Small intestine (tissue), 7 donors: ENCODE results near the gene DGKH. TPM values are rescaled to one million over a fixed set of nuclear protein-coding genes. Genes with fewer than 3 reads are reported as not detected.

Source experiments
- DNase-seq, 2 donors: peaks; one replicate each; pipeline versions ENCODE4 v3.0.0 to v3.0.0-alpha.2; 2013
- FAIRE-seq: peaks from 2 replicates; lab custom pipeline; 2012; peaks lifted over from hg19 to GRCh38; lab: Jason Lieb, UNC
- H3K27ac ChIP-seq, 3 donors: one replicate each; pipeline ENCODE4 v1.5.1; 2013; ENCODE audit warnings: low read length in 2 of 3, mild to moderate bottlenecking in 2 of 3, control low read depth in 1 of 3, inconsistent platforms in 1 of 3, low read depth in 1 of 3, moderate library complexity in 1 of 3
- H3K27me3 ChIP-seq, 3 donors: one replicate each; pipeline ENCODE4 v1.6.1; 2013; ENCODE audit warnings: low read length in 3 of 3, inconsistent platforms in 1 of 3; ENCODE audit not compliant: control insufficient read depth in 3 of 3, insufficient read depth in 3 of 3
- H3K36me3 ChIP-seq, 3 donors: one replicate each; pipeline ENCODE4 v1.6.1; 2013; ENCODE audit warnings: low read length in 3 of 3, inconsistent platforms in 1 of 3, low read depth in 1 of 3, mild to moderate bottlenecking in 1 of 3, moderate library complexity in 1 of 3; ENCODE audit not compliant: control insufficient read depth in 3 of 3, insufficient read depth in 2 of 3
- H3K4me1 ChIP-seq, 3 donors: one replicate each; pipeline ENCODE4 v1.6.1; 2013; ENCODE audit warnings: low read length in 2 of 3, inconsistent platforms in 1 of 3, low read depth in 1 of 3, mild to moderate bottlenecking in 1 of 3, moderate library complexity in 1 of 3; ENCODE audit not compliant: control insufficient read depth in 3 of 3, insufficient read depth in 2 of 3
- H3K4me3 ChIP-seq, 3 donors: one replicate each; pipeline ENCODE4 v1.5.1; 2013; ENCODE audit warnings: low read length in 3 of 3, control low read depth in 1 of 3, inconsistent platforms in 1 of 3, low read depth in 1 of 3, mild to moderate bottlenecking in 1 of 3, moderate library complexity in 1 of 3
- H3K9me3 ChIP-seq, 2 donors: one replicate each; pipeline ENCODE4 v1.6.1; 2013; ENCODE audit warnings: low read depth in 1 of 2, low read length in 1 of 2; ENCODE audit not compliant: control insufficient read depth in 2 of 2, insufficient read depth in 1 of 2
- WGBS, 3 donors: extraction: QIAGEN DNeasy Blood & Tissue Kit; methylation state at CpG; one replicate each; pipeline ENCODE4 v1.1.7; 2013; 5-methylcytosine and 5-hydroxymethylcytosine counted together
- polyA plus RNA-seq, 4 donors: library from polyadenylated mRNA; stranded (reverse) in 3 of 4; unstranded in 1 of 4; fragments of 200-250 nt in 3 of 4; fragments of 120-200 nt in 1 of 4; gene quantifications; one replicate each; pipeline versions ENCODE4 v1.2.1 to v1.2.3, GENCODE V29; 2013
- donor health status: healthy with polysubstance abuse.
- donor health status: control.
- donor health status: control.
- donor health status: Bipolar disorder and iron deficiency.
- donor health status: healthy.

Gene DGKH
- polyA plus RNA-seq, 4 donors: 0.45 to 4.5 (median 2.0) TPM

DNA sequence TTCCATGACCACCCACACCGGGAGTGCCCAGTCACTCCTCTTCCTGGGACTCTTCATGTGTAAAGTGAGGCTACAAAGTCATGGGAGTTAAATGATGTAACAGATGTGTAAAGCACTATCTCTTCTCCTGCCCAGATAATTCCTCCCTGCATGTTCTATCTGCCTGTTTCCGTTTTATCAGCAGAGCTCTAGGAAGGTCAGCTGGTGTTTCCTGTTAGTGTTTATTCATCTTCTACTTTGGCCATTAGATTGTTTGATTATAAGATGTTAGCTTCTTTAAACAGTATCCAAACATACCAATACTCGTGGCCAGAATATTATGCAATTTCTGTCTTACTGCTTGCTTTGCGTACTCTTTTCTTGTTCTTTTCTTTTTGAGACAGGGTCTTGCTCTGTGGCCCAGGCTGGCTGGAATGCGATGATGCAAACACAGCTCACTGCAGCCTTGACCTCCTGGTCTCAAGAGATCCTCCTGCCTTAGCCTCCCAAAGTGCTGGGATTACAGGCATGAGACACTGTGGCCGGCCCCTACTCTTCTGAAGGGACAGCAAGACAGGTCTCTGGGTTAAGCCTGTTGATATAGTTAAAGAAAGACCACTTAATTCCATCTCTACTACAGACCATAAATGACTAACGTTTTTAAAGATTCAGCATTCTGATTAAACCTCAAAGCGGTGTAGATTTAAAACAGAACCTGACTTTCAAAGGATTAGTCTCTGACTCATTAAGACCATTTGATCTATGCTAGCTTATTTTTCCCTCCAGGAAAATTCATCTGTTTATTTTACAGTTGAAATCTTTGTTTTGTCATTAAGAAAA is 126.1 kb downstream of the DGKH start:
- Histone ChIP-seq H3K4me3 (no peak overlapping the region), H3K27ac (no peak overlapping the region), H3K4me1 (no peaks in the 10 kb centered on the region), H3K27me3 (no peaks in the 10 kb centered on the region), H3K9me3 (no peaks in the 10 kb centered on the region), H3K36me3 (peaks cover 2 to 5% (median 2%) of the 10 kb centered on the region in 3 donors)
- no peak for FAIRE-seq
- WGBS, 3 donors: 70 to 83% (median 82%) methylated on average over 8 of the region's 8 CpGs
- no peak for DNase-seq

DNA sequence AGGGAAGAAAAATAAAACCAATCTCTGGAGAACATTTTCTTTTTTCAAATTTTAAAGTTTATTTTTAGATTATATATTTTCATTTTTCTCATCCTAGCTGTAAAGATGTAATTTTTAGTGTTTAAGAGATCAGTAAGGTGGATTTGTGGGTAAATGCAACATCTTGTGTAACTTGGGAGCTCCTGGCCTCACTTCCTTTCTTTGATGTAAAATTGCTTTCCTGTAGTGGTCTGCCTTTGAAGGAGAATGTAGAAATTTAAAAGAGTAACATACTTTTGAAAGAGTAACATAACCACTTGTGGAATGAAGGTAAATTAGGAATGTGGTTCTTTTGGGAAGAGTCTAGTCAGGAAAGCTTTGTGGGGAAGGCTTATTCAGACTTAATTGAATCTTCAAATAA is 127.8 kb downstream of the DGKH start:
- Histone ChIP-seq H3K9me3 (no peaks in the 10 kb centered on the region), H3K4me1 (no peaks in the 10 kb centered on the region), H3K27me3 (no peaks in the 10 kb centered on the region), H3K4me3 (no peak overlapping the region), H3K36me3 (peaks cover 2 to 3% (median 2%) of the 10 kb centered on the region in 3 donors), H3K27ac (no peak overlapping the region)
- no peak for DNase-seq
- FAIRE-seq: no peak

DNA sequence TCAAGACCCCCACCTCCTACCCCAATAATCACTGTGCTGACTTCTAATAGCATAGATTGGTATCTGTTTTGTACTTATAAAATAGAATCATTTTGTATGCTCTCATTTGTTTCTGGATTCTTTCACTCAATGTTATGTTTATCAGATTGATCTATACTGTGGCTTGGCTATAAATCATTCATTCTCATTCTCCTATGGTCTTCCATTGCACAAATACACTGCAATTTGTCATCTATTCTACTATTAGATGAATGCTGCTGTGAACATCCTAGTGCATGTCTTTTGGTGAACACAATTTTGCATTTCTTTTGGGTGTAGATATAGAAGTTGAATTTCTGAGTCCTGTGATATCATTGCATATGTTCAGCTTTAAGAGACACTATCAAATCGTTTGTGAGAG is 128.7 kb downstream of the DGKH start:
- Histone ChIP-seq H3K27ac (no peak overlapping the region), H3K4me3 (no peak overlapping the region), H3K9me3 (no peaks in the 10 kb centered on the region), H3K36me3 (peaks cover 2 to 7% (median 2%) of the 10 kb centered on the region in 3 donors), H3K4me1 (no peaks in the 10 kb centered on the region), H3K27me3 (no peaks in the 10 kb centered on the region)
- 72 to 84% (median 73%) methylated on average over 1 of the region's 1 CpG for WGBS, 3 donors
- DNase-seq (no peak), FAIRE-seq (no peak)

DNA sequence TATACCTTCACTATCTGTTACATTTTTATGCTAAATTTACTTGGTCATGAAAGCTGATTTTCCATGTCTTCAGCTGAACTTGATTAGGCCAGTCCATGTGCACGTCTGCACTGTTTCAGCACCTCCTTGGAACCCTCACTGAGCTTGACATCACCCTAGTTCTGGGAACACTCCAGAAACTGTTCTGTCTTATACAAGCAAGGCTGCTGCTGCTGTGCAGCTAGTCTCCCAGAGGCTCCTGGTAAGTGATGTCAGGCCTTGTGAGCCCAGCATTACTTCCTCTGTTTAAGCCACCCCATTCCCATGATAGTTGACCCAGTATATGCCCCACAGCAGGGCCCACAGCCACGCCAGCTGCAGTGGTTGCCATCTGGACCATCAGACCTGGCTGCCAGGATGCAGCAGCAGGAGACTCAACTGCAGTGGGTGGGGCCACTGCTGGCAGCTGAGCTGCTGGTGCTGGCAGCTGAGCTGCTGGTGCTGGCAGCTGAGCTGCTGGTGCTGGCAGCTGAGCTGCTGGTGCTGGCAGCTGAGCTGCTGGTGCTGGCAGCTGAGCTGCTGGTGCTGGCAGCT is 133.0 kb downstream of the DGKH start:
- no peak overlapping the region for H3K4me3 ChIP-seq
- FAIRE-seq (no peak), DNase-seq (no peak)
- H3K27ac ChIP-seq: no peak overlapping the region
- 84 to 86% (median 85%) methylated on average over 2 of the region's 2 CpGs for WGBS, 3 donors
- H3K9me3 ChIP-seq: no peaks in the 10 kb centered on the region
- no peaks in the 10 kb centered on the region for H3K4me1 ChIP-seq
- no peaks in the 10 kb centered on the region for H3K27me3 ChIP-seq
- H3K36me3 ChIP-seq: peaks cover 0 to 6% (median 0%) of the 10 kb centered on the region in 3 donors

DNA sequence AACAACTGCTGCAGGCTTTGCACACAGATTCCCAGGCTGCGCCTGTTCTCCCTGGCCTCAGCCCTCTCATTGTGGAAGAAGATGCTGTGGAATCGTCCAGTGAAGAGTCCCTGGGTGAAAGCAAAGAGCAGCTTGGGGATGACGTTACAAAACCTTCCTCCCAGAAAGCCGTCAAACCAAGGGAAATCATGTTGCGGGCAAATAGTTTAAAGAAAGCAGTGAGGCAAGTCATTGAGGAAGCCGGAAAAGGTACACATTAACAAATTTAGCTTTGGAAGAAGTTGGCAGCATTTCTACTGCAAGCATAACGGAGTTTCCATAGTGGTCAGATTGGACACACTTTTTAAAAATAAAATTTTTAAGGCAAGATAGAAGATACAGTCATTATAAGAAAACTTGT is 140.6 kb downstream of the DGKH start:
- no peak overlapping the region for H3K4me3 ChIP-seq
- FAIRE-seq (no peak), DNase-seq (no peak)
- no peaks in the 10 kb centered on the region for H3K4me1 ChIP-seq
- no peaks in the 10 kb centered on the region for H3K27me3 ChIP-seq
- H3K27ac ChIP-seq: no peak overlapping the region
- WGBS, 3 donors: 87 to 90% (median 88%) methylated on average over 7 of the region's 7 CpGs
- H3K9me3 ChIP-seq: no peaks in the 10 kb centered on the region
- peaks cover 0 to 14% (median 4%) of the 10 kb centered on the region in 3 donors for H3K36me3 ChIP-seq

DNA sequence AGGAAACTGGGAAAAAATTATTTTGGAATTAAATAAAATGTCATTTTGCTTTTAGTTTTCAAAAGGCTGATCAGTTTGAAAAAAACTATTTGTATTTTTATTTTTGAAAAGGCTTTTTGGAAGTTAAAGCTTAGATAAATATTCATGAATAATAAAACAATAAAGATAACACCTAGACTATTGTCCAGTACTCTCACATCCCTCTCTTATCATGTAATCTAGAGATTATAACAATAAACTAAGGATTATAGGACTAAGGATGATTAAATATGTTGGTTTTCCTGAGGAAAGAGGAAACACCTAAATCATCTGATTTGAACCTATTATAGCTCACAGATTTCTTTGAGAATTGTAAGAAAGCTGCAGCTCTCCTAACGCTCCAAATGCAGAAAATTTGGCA is 142.1 kb downstream of the DGKH start:
- no peak for DNase-seq
- Histone ChIP-seq H3K4me3 (no peak overlapping the region), H3K27me3 (no peaks in the 10 kb centered on the region), H3K36me3 (peaks cover 2 to 18% (median 7%) of the 10 kb centered on the region in 3 donors), H3K27ac (no peak overlapping the region), H3K4me1 (no peaks in the 10 kb centered on the region), H3K9me3 (no peaks in the 10 kb centered on the region)
- WGBS, 3 donors: 84 to 94% (median 90%) methylated on average over 1 of the region's 1 CpG
- no peak for FAIRE-seq

DNA sequence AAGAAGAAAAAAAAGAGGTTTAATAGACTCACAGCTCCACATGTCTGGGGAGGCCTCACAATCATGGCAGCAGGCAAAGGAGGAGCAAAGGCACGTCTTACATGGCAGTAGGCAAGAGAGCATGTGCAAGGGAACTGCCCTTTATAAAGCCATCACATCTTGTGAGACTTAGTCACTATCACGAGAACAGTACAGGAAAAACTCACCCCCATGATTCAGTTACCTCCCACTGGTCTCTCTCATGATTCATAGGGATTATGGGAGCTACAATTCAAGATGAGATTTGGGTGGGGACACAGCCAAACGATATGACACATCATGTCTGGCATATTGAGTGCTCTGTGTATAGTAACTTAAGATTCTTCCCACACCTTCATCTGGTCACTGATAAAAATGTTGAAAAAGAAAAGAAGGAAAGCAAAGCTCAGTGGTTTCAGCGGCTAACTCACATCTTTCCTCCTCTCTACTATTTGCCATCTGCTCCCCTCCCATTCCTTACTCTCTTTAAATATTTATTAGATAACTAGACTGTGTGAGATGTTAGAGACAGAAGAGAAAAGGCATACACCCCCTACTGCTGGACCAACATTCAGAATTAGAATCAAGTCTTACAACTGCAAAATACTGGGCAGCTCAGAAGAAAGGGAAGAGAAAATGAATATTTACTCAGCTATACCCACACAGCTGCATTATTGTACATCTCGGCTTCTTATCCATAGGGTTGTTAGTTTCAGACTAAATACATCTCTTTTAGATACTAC is 163.4 kb downstream of the DGKH start:
- H3K9me3 ChIP-seq: no peaks in the 10 kb centered on the region
- no peak for FAIRE-seq
- H3K36me3 ChIP-seq: peaks cover 6 to 13% (median 7%) of the 10 kb centered on the region in 3 donors
- no peaks in the 10 kb centered on the region for H3K4me1 ChIP-seq
- WGBS, 3 donors: 92 to 93% (median 92%) methylated on average over 5 of the region's 5 CpGs
- no peak overlapping the region for H3K27ac ChIP-seq
- no peaks in the 10 kb centered on the region for H3K27me3 ChIP-seq
- no peak overlapping the region for H3K4me3 ChIP-seq
- no peak for DNase-seq

DNA sequence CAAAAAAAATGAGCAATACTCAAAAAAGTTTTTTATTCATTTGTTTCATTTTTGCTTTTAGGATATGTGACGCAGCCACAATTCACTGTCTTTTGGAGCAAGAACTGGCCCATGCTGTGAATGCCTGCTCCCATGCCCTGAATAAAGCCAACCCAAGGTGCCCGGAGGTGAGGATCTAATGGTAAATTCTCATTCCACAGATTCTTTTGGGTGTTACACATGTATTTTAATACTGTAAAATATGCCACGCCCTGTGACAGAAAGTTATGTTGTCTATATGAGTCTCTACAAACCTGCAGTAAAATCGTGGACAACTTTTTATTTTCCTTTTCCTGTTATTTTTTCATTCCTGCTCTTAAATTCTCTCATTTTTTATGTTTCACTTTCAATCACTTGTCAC is 166.0 kb downstream of the DGKH start:
- H3K4me1 ChIP-seq: no peaks in the 10 kb centered on the region
- no peaks in the 10 kb centered on the region for H3K27me3 ChIP-seq
- H3K27ac ChIP-seq: no peak overlapping the region
- DNase-seq (no peak), FAIRE-seq (no peak)
- H3K36me3 ChIP-seq: peaks cover 6 to 16% (median 7%) of the 10 kb centered on the region in 3 donors
- no peaks in the 10 kb centered on the region for H3K9me3 ChIP-seq
- 85 to 90% (median 89%) methylated on average over 4 of the region's 4 CpGs for WGBS, 3 donors
- no peak overlapping the region for H3K4me3 ChIP-seq
